Measurements from ENCODE around the gene SALL1. TPM values are rescaled to one million over a fixed set of nuclear protein-coding genes. Genes with fewer than 3 reads are reported as not detected.

Gene SALL1
- total and polyA plus RNA-seq, 2 of the 13 experiments (the other 11 are each of a cell fraction or from before 2014, with no cell fraction given), result 6.6 to 12.3 TPM

GRCh38 chr16:51149721-51150164 lies 1.3 kb downstream of the SALL1 start (continued):
- TF ChIP-seq ZHX2 (IDR thresholded peaks at IDR 0.05; ENCODE audit: low read depth), result no peak
- TF ChIP-seq ZHX2 (CRISPR knock-in tag; IDR thresholded peaks at IDR 0.05; ENCODE audit: borderline replicate concordance), result no peak
- no peak for TF ChIP-seq ZBTB44 (CRISPR knock-in tag; IDR thresholded peaks at IDR 0.05)
- no peak for TF ChIP-seq RERE (CRISPR knock-in tag; IDR thresholded peaks at IDR 0.05; ENCODE audit: low read depth)
- no peak; the same call in 1 of the 2 replicates for TF ChIP-seq ZNF350 (CRISPR knock-in tag; IDR thresholded peaks at IDR 0.05; ENCODE audit: borderline replicate concordance, low read depth)
- 0 out of 2 replicates have a peak, but pooled peaks have one; percentile 26 for TF ChIP-seq ZSCAN22 (CRISPR knock-in tag; IDR thresholded peaks at IDR 0.05)
- TF ChIP-seq ZNF431 (CRISPR knock-in tag; IDR thresholded peaks at IDR 0.05; ENCODE audit: borderline replicate concordance, low read depth), result no peak
- no peak for TF ChIP-seq PRDM15 (CRISPR knock-in tag; IDR thresholded peaks at IDR 0.05)

Measured in HepG2 (cell line).